ENCODE results near the gene C3.
"Not testable (repeated sequence)": the region's sequence is repeated elsewhere in the genome, so short reads cannot be mapped to it uniquely, and the experiment has no call there.

Gene C3

DNA sequence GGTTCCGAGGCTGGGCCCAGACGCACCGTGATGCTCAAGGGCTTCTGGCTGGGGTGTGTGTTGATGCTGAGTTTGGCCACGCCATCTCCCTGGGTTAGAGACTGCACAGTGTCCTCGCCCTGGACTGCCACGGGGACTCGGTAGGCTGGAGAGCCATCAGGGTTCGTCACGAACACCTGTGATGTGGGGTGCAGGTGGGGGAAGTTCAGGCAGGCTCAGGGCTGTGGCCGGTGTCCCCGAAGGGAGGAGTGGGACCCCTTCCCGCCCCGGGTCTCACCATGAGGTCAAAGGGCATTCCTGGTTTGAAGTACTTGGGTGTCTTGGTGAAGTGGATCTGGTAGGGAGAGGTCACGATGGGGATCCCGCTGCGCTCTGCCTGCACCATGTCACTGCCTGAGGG is 8.2 kb downstream of the C3 start:
- DNase-seq, result no peak

GRCh38 chr19:6711605-6712004 is 8.8 kb downstream of the C3 start:
- no peak for DNase-seq

GRCh38 chr19:6711078-6711361 is 9.4 kb downstream of the C3 start:
- DNase-seq, result no peak

DNA sequence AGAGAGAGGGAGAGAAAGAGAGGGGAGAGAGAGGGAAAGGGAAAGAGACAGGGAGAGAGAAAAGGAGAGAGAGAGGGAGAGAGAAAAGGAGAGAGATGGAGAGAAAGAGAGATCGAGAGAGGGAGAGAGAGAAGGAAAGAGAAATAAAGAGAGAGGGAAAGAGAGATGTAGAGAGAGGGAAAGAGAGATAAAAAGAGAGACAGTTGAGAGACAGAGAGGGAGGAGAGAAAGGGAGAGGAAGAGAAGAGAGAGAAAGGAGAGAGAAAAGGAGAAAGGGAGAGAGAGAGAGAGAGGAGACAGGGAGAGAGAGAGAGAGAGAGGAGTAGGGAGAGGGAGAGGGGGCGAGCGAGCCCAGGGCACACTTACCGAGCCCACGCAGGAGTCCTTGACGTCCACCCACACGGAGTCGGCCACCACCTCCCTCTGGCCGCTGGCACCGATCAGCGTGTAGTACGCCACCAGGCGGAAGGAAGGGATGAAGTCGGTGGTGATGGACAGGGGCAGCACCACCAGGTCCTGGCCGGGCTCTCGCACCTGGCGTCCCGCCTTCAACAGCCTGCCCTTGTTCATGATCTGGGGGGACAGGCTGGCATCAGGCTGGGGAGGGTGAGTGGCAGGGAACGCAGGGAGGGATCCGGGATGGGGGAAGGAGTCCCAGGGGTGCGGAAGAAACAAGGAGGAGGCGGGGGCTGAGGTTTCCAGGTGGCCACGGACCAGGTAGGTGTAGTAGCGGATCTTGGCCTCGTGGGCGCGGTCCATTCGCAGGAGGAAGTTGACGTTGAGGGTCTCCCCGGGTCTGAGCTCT is 10.0 kb downstream of the C3 start:
- DNase-seq, result no peak

DNA sequence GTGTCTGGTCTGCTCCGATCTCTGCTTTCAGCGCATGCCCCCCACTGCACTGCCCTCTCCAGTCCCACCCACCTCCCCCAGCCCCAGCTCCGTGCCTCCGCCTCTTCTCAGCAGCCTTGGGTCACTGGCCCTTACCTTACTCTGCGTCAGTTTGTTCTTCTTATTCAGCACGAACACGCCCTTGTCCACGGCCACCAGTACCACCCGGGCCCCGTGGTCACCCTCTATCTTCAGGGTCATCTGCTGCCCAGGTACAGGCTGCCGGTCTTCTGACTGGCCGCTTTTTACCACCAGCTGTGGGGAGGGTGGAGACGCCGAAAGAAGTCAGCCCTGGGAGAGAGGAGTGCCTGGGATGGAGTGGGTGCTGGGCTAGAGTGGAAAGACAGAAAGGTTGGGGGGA is 10.9 kb downstream of the C3 start:
- no peak for DNase-seq

- not testable (repeated sequence) for DNase-seq
Measured at GRCh38 chr19:6708913-6709312, 11.5 kb downstream of the C3 start.

GRCh38 chr19:6708346-6708745 is 12.1 kb downstream of the C3 start:
- no peak for DNase-seq

- no peak for DNase-seq
Measured at GRCh38 chr19:6707658-6708018, 12.8 kb downstream of the C3 start.

DNA sequence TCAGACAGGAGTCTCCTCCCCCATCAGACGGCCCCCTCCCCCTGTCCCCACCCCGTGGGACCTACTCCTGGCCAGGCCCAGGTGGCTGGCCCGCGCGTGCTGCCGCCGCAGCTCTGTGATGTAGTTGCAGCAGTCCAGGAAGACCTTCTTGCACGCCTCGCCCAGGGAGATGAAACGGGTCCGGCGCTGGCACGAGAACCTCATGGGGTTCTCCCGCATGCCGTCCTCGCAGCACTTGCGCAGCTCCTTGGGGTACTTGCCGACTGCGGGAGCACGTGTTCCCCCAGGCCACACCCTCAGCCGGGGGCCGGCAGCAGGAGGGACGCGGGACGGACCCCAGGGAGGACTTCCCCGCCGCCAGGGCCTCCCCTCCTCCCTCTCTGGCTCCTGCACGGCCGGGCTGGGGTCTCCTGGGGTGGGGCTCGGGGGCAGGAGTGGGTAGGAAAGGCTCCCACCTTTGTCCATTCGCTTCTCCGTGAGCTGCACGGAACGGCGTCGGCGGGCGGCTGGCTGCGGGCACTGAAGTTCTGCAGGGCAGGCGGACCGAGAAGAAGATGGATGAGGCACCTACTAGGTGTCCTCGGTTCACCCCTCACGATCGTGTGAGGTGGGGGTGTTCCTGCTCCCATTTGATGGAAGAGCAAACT is 13.3 kb downstream of the C3 start:
- DNase-seq, result no peak

- DNase-seq, result no peak
Measured at GRCh38 chr19:6706633-6706958, 13.9 kb downstream of the C3 start.

DNA sequence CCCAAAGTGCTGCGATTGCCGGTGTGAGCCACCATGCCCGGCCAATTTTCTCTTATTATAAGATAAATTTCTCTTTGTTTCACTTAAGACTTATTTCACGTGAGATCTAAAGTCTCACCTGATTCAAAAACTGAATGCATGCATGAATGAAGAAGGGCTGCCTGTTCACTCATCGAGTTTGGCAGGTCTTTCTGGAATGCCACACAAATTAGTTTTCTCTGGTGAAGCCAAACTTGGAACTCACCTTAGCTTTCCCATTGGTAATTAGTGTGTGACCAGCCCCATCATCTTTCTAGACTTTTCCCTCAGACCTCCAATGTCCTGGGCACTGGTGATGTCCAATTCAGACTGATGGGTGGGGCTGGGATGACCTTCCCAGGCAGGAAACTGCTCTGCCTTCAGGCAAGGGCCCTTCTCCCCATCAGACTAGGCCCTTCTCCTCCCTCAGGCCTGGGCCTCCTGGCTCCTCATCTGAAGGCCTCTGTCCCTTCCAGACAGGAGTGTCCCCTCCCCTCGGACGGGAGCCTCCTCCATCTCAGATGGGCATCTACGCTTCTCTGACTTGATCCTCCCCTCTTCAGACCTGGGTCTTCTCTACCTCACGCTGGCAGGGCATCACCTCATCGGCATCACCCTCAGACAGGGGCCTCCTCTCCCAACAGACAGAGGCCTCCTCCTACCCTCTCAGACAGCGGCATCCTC is 14.4 kb downstream of the C3 start:
- no peak for DNase-seq

DNA sequence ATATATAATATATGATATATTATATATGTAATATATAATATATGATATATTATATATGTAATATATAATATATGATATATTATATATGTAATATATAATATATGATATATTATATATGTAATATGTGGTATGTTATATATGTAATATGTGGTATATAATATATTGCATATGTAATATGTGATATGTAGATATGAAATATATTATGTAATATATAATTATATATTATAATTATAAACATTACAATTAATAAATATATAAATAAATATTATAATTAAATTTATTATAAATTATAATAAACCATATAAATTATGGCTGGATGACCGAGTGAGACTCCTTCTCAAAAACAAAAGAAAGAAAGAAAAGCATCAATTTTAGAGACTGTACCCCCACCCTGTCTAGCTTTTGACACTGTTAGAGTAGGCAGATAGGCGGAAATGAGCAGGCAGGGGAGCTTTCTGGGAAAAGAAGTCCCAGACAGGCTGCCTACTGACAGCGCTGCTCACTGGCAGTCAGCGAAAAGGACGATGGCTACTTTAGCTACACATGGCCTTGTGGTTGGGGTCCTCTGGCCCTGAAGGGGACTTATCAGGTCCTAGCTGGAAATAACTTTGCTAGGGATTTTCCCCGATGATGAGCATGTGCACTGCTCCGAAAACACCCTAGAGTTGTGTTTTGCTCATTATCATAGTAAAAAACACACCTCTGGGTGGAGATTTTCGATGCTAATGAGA is 19.7 kb downstream of the C3 start:
- DNase-seq, result no peak

DNA sequence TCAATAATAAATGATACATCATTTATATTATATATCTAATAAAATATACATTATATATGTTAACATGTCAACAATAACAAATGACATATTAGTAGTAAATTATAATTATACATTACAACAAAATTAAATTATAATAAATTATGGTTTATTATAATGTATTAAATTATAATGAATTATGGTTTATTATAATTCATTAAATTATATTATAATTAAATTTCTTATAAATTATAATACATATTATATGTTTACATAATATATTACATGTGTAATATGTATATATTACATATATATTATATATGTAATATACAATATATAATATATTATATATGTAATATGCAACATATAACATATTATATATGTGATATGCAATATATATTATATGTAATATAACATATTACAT is 20.5 kb downstream of the C3 start:
- no peak for DNase-seq

- no peak for DNase-seq
Measured at GRCh38 chr19:6697291-6697690, 23.2 kb downstream of the C3 start.

GRCh38 chr19:6696239-6696820 is 24.1 kb downstream of the C3 start:
- no peak for DNase-seq

DNA sequence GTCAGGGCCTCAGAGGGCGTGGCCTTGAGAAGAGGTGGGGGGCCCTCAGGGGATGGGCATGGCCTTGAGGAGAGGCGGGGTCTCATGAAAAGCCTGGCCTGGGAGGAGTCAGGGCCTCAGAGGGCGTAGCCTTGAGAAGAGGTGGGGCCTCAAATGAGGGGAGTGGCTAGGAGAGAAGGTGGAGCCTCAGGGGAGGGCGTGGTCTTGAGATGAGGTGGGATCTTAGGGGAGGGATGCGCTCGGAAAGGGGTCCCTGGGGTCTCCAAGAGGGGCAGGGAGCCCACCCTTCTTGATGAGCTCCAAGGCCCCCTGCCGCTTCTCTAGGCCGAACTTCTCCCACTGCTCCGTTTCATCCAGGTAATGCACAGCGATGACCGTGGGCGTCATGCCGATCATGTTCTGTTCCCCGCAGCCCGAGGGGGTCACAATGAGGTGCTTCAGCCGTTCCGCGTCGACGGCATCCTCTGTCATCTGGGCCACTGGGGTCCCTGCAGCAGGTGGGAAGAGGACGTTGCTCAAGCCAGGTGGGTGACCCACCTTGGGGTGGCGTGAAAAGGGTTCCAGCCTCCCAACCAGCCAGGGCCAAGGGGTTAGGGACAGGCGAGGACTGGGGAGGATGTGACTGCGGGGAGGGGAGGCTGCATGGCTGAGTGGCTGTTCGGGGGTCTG is 26.2 kb downstream of the C3 start:
- DNase-seq, result no peak

DNA sequence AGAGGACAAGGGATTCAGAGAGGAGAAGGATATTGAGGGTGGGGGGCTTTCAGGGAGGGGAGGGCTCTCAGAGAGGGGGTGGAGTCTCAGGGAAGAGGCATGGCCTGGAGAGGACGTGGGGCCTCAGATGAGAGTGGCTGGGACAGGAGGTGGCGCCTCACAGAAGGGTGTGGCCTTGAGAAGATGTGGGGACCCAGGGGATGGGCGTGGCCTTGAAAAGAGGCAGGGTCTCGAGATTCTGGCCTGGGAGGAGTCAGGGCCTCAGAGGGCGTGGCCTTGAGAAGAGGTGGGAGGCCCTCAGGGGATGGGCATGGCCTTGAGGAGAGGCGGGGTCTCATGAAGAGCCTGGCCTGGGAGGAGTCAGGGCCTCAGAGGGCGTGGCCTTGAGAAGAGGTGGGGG is 26.8 kb downstream of the C3 start:
- DNase-seq, result no peak

GRCh38 chr19:6693056-6693471 is 27.4 kb downstream of the C3 start:
- no peak for DNase-seq

DNA sequence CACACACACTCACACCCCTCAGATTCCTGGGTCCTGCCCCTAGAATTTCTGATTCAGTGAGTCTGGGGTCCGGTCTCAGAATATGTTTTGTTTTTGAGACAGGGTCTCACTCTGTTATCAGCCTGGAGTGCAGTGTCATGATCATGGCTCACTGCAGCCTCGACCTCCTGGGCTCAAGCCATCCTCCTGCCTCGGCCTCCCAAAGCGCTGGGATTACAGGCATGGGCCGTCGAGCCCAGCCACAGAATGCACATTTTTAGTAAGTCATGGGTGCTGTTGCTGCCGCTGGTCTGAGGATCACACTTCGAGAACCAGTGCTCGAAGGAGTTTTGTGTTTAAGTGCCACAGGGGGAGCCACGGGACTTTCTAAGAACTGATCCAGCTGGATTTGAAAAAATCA is 28.4 kb downstream of the C3 start:
- DNase-seq, result no peak

GRCh38 chr19:6691342-6691741 is 29.1 kb downstream of the C3 start:
- DNase-seq, result no peak

GRCh38 chr19:6690160-6690885 is 30.1 kb downstream of the C3 start:
- DNase-seq, result no peak

DNA sequence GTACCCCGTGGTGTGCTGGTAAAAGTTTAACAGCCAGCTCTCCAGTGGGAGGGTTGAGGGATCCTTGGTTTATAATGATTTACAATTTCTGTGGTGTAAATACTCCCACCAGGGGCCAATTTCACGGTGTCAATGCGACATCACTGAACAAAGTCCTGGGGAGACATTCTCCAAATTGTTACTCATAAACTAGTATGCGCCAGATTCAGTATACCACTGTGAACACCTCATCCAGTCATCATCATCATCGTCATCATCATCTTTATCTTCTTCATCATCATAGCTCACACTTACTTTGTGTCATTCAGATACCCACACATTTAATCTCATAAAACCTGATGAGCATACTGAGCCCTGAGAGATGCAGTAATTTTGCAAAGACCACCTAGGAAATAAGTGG is 33.3 kb downstream of the C3 start:
- DNase-seq, result no peak
